Caco-2 (cell line): ENCODE results near the gene GJB1. TPM values are rescaled to one million over a fixed set of nuclear protein-coding genes. Genes with fewer than 3 reads are reported as not detected.
A peak's percentile ranks its signal among the peaks of the same experiment; 100 is the strongest.

Source experiments
- BruUV-seq: library from RNA; stranded (reverse); fragments of 400-500 nt; replicated peaks from 2 replicates; lab custom pipeline; 2021; lab: Mats Ljungman, UMichigan
- CTCF ChIA-PET: fragments of 300-600 bp; sonication (Branson Sonifier 250); formaldehyde crosslinking; loops from one replicate; lab custom pipeline; 2022; ENCODE audit warnings: antibody characterized with exemption; lab: Charles Lee
- POLR2A ChIA-PET: fragments of 300-600 bp; sonication (Branson Sonifier 250); formaldehyde crosslinking; loops from one replicate; lab custom pipeline; 2022; ENCODE audit warnings: antibody characterized with exemption; lab: Charles Lee
- DNase-seq, 2 experiments: peaks; one replicate each; pipeline versions ENCODE4 v3.0.0 to v3.0.0-alpha.2; 2020 to 2022
- H3K27me3 ChIP-seq: replicated peaks from 2 replicates; pipeline ENCODE4 v1.6.0; 2011; ENCODE audit warnings: low read length; ENCODE audit not compliant: control insufficient read depth, insufficient read depth
- H3K36me3 ChIP-seq: 2 replicates; pipeline ENCODE4 v1.5.1; 2011; ENCODE audit warnings: low read length; ENCODE audit not compliant: control insufficient read depth, insufficient read depth
- H3K4me1 ChIP-seq: fragments of 250-450 bp; sonication (Bioruptor Pico); 2 replicates; pipeline ENCODE4 v1.5.1; 2020; ENCODE audit warnings: mild to moderate bottlenecking
- H3K4me3 ChIP-seq: 2 replicates; pipeline ENCODE4 v1.5.1; 2011; ENCODE audit warnings: low read depth, mild to moderate bottlenecking, control low read depth, low read length
- H3K9me3 ChIP-seq: fragments of 250-450 bp; sonication (Bioruptor Pico); 2 replicates; pipeline ENCODE4 v1.5.1; 2020; ENCODE audit warnings: mild to moderate bottlenecking, moderate library complexity
- H3K27ac Mint-ChIP-seq: one replicate; pipeline ENCODE4 v1.8.0; 2022; ENCODE audit warnings: mixed read lengths; ENCODE audit not compliant: unreplicated experiment
- H3K27me3 Mint-ChIP-seq: one replicate; pipeline ENCODE4 v1.8.0; 2022; ENCODE audit warnings: mixed read lengths; ENCODE audit not compliant: insufficient read depth, unreplicated experiment
- H3K36me3 Mint-ChIP-seq: one replicate; pipeline ENCODE4 v1.8.0; 2022; ENCODE audit warnings: mild to moderate bottlenecking, mixed read lengths; ENCODE audit not compliant: insufficient read depth, unreplicated experiment
- H3K4me1 Mint-ChIP-seq: one replicate; pipeline ENCODE4 v1.8.0; 2022; ENCODE audit warnings: low read depth, mixed read lengths; ENCODE audit not compliant: unreplicated experiment
- H3K4me3 Mint-ChIP-seq: one replicate; pipeline ENCODE4 v1.8.0; 2022; ENCODE audit warnings: mild to moderate bottlenecking, moderate library complexity, mixed read lengths; ENCODE audit not compliant: unreplicated experiment
- H3K9me3 Mint-ChIP-seq: one replicate; pipeline ENCODE4 v1.8.0; 2022; ENCODE audit warnings: mixed read lengths; ENCODE audit not compliant: unreplicated experiment
- intact Hi-C: fragments of 100-400 bp; cut with micrococcal nuclease; formaldehyde crosslinking; loops from one replicate; pipeline ENCODE4 v1.10.0; 2022; ENCODE audit not compliant: unreplicated experiment
- total RNA-seq: library from RNA; stranded (reverse); gene quantifications from 2 replicates; pipeline ENCODE4 v1.2.3, GENCODE V29; 2022
- TF ChIP-seq, protein P1 (sequence below), 2 experiments: fragments of 200-600 bp in 1 of 2; IDR thresholded peaks; 1 replicate in 1 of 2; 2 replicates in 1 of 2; pipeline versions ENCODE4 v1.5.1 to v1.8.0; 2011 to 2022; ENCODE audit warnings: antibody characterized with exemption in 1 of 2, control low read depth in 1 of 2, inconsistent platforms in 1 of 2, low read depth in 1 of 2, low read length in 1 of 2, mild to moderate bottlenecking in 1 of 2, moderate library complexity in 1 of 2; ENCODE audit not compliant: insufficient read depth in 1 of 2, severe bottlenecking in 1 of 2, unreplicated experiment in 1 of 2

GJB1 gene
- total RNA-seq, 1 experiment from 2014 or later = 37.6 TPM

DNA sequence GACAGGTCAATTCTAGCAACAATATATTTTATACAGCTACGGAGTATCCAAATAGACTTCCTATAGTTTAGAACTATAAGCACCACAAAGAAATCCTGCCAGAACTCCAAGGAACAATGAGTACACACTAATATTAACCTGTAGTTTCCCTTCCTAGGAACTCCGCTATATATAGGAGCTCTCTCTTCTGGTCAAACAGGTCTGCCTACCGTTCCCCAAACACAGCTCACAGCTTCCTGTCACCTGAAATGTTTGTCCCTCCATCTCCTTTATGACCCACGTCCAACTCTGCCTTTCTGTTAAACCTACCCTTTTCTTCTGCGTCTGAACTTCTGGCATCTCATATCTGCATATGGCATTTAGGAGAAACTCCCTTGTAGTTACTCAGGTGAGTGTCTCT lies 10.5 kb upstream of the GJB1 start:
- CTCF ChIA-PET = no interaction called here
- Mint-ChIP-seq H3K36me3 (peaks cover 6% of the 10 kb centered on the region), H3K27ac (no peak overlapping the region), H3K27me3 (no peaks in the 10 kb centered on the region), H3K9me3 (no peaks in the 10 kb centered on the region), H3K4me3 (no peak overlapping the region), H3K4me1 (peaks cover 39% of the 10 kb centered on the region)
- TF ChIP-seq, protein P1, sequence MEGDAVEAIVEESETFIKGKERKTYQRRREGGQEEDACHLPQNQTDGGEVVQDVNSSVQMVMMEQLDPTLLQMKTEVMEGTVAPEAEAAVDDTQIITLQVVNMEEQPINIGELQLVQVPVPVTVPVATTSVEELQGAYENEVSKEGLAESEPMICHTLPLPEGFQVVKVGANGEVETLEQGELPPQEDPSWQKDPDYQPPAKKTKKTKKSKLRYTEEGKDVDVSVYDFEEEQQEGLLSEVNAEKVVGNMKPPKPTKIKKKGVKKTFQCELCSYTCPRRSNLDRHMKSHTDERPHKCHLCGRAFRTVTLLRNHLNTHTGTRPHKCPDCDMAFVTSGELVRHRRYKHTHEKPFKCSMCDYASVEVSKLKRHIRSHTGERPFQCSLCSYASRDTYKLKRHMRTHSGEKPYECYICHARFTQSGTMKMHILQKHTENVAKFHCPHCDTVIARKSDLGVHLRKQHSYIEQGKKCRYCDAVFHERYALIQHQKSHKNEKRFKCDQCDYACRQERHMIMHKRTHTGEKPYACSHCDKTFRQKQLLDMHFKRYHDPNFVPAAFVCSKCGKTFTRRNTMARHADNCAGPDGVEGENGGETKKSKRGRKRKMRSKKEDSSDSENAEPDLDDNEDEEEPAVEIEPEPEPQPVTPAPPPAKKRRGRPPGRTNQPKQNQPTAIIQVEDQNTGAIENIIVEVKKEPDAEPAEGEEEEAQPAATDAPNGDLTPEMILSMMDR (IDR thresholded peaks at IDR 0.05; ENCODE audit: insufficient read depth in 1 of 2, low read depth in 1 of 2, low read length in 1 of 2, severe bottlenecking in 1 of 2, unreplicated experiment in 1 of 2) = no peak
- H3K4me1 ChIP-seq = peaks cover 19% of the 10 kb centered on the region
- no peaks in the 10 kb centered on the region for H3K36me3 ChIP-seq
- H3K9me3 ChIP-seq = no peaks in the 10 kb centered on the region
- no TSS peak for BruUV-seq
- H3K4me3 ChIP-seq = no peak overlapping the region
- no peaks in the 10 kb centered on the region for H3K27me3 ChIP-seq
- POLR2A ChIA-PET = interaction anchor here (0.6 kb wide), 1 partner anchor 11 kb away, joined by 3 read pairs; no protein-coding TSS in a partner anchor
- no peak for DNase-seq
- intact Hi-C loops = loop anchor here (10.0 kb wide), 1 partner anchor 72 kb away; the partner anchor contains the start of gene NONO

DNA sequence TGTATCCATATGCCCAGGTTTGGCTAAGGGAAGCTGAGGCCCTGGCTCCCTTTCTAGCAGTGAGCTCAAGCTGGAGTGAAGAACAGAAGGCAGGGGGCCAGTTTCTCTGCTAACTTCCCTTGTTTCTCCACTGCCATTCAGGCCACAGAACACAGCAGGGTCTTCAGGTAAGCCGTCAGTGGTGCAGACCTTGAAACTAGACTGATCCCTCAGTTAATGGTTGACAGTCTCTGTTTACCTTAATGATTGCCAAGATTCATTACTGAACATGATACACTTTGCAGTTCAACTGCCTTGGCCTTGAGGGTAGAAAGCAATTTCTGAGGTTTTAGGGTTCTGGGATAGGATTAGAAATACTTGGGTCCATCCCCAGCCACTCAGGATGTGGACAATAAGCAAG lies 8.9 kb upstream of the GJB1 start:
- BruUV-seq = no TSS peak
- intact Hi-C loops = loop anchor here (10.0 kb wide), 1 partner anchor 71 kb away; the partner anchor contains the start of gene NONO
- ChIA-PET POLR2A (interaction anchor here (0.7 kb wide), 1 partner anchor 152 kb away, joined by 3 read pairs; the partner anchor contains the start of gene TAF1), CTCF (no interaction called here)
- Histone ChIP-seq H3K4me3 (no peak overlapping the region), H3K4me1 (peaks cover 24% of the 10 kb centered on the region), H3K9me3 (no peaks in the 10 kb centered on the region), H3K36me3 (no peaks in the 10 kb centered on the region), H3K27me3 (no peaks in the 10 kb centered on the region)
- Mint-ChIP-seq H3K9me3 (no peaks in the 10 kb centered on the region), H3K36me3 (peaks cover 14% of the 10 kb centered on the region), H3K27me3 (no peaks in the 10 kb centered on the region), H3K4me3 (no peak overlapping the region), H3K27ac (no peak overlapping the region), H3K4me1 (peaks cover 43% of the 10 kb centered on the region)
- TF ChIP-seq, protein P1 (IDR thresholded peaks at IDR 0.05; ENCODE audit: insufficient read depth in 1 of 2, low read depth in 1 of 2, low read length in 1 of 2, severe bottlenecking in 1 of 2, unreplicated experiment in 1 of 2) = no peak
- DNase-seq = no peak

DNA sequence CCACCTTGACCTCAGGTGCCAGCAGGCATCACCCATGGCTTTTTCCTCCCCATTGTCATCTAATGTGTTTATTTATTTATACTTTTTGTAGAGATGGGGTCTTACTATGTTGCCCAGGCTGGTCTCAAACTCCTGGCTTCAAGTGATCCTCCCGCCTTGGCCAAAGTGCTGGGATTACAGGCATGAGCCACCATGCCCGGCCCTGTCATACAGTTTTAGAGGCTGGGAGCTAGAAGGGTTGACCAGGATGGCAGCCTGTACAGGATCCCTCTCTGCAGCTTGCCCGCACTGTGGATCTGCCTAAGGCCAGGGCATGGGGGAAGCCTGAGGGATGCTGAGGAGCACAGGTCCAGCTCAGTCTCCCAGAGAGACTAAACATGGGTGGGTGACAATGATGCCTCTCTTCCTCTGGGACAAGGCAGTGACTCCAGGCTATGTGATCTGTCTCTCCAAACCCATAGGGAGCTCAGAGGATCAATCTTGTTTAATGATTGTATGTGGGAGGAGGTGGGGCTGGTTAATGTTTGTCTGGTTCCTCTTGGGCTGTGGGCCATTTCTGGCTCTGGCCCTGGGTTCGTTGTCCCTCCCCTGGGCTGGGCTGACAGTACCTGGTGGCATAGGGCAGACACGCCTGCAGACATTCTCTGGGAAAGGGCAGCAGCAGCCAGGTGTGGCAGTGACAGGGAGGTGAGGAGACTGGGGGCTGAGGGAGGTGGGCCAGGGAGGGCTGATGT lies 8.3 kb upstream of the GJB1 start:
- Mint-ChIP-seq H3K4me1 (peaks cover 40% of the 10 kb centered on the region), H3K4me3 (peak overlapping the region; percentile 79), H3K36me3 (peaks cover 14% of the 10 kb centered on the region), H3K27me3 (no peaks in the 10 kb centered on the region), H3K27ac (peak overlapping the region; percentile 73), H3K9me3 (no peaks in the 10 kb centered on the region)
- intact Hi-C loops = loop anchor here (10.0 kb wide), 1 partner anchor 70 kb away; the partner anchor contains the start of gene NONO
- no TSS peak for BruUV-seq
- TF ChIP-seq, protein P1 (IDR thresholded peaks at IDR 0.05; ENCODE audit: insufficient read depth in 1 of 2, low read depth in 1 of 2, low read length in 1 of 2, severe bottlenecking in 1 of 2, unreplicated experiment in 1 of 2) = no peak
- peak; percentile 57 to 62 for DNase-seq
- ChIA-PET POLR2A (interaction anchor here (0.7 kb wide), 1 partner anchor 151 kb away, joined by 3 read pairs; the partner anchor contains the start of gene TAF1), CTCF (interaction anchor here (0.5 to 0.6 kb wide), 2 partner anchors 69 to 158 kb away, joined by 4 to 5 read pairs; partner anchors contain the start of gene NONO)
- Histone ChIP-seq H3K9me3 (no peaks in the 10 kb centered on the region), H3K36me3 (no peaks in the 10 kb centered on the region), H3K4me3 (peak overlapping the region; percentile 52), H3K4me1 (peaks cover 24% of the 10 kb centered on the region), H3K27me3 (no peaks in the 10 kb centered on the region)
